ENCODE data around the gene SASH1.

The SASH1 gene

GRCh38 chr6:148407372-148407771 lies 64.7 kb downstream of the SASH1 start:
- DNase-seq = no peak

GRCh38 chr6:148413321-148414091 lies 70.9 kb downstream of the SASH1 start:
- no peak for DNase-seq

GRCh38 chr6:148414092-148414489 lies 71.5 kb downstream of the SASH1 start:
- DNase-seq = no peak

GRCh38 chr6:148414836-148415235 lies 72.2 kb downstream of the SASH1 start:
- DNase-seq = no peak

GRCh38 chr6:148415511-148416260 lies 73.0 kb downstream of the SASH1 start:
- no peak for DNase-seq

- DNase-seq = no peak
Measured at GRCh38 chr6:148416330-148416965, 73.8 kb downstream of the SASH1 start.

GRCh38 chr6:148417045-148417444 lies 74.4 kb downstream of the SASH1 start:
- DNase-seq = no peak

GRCh38 chr6:148419430-148419829 lies 76.8 kb downstream of the SASH1 start:
- no peak for DNase-seq

- DNase-seq = no peak
Measured at GRCh38 chr6:148422085-148422484, 79.4 kb downstream of the SASH1 start.

GRCh38 chr6:148423133-148423532 lies 80.5 kb downstream of the SASH1 start:
- DNase-seq = no peak

- no peak for DNase-seq
Measured at GRCh38 chr6:148423601-148424270, 81.1 kb downstream of the SASH1 start.

- DNase-seq = no peak
Measured at GRCh38 chr6:148425443-148425842, 82.8 kb downstream of the SASH1 start.

- no peak for DNase-seq
Measured at GRCh38 chr6:148426317-148426977, 83.8 kb downstream of the SASH1 start.

- no peak for DNase-seq
Measured at GRCh38 chr6:148427333-148427732, 84.7 kb downstream of the SASH1 start.

- DNase-seq = no peak
Measured at GRCh38 chr6:148429423-148429822, 86.8 kb downstream of the SASH1 start.

GRCh38 chr6:148430897-148431296 lies 88.3 kb downstream of the SASH1 start:
- DNase-seq = no peak

GRCh38 chr6:148431413-148431812 lies 88.8 kb downstream of the SASH1 start:
- DNase-seq = no peak

- DNase-seq = no peak
Measured at GRCh38 chr6:148431840-148432239, 89.2 kb downstream of the SASH1 start.

- DNase-seq = no peak
Measured at GRCh38 chr6:148432462-148433195, 90.0 kb downstream of the SASH1 start.

GRCh38 chr6:148435386-148435785 lies 92.7 kb downstream of the SASH1 start:
- DNase-seq = no peak

- DNase-seq = no peak
Measured at GRCh38 chr6:148436466-148436865, 93.8 kb downstream of the SASH1 start.

GRCh38 chr6:148438632-148439031 lies 96.0 kb downstream of the SASH1 start:
- DNase-seq = no peak
